ENCODE measurements around the gene LENG1.

- TF ChIP-seq EZH2 (IDR thresholded peaks at IDR 0.05) (no peak), CTCF (IDR thresholded peaks at IDR 0.05) (no peak), EZH2phosphoT487 (IDR thresholded peaks at IDR 0.05) (no peak)
These were observed 49.2 kb upstream of the LENG1 start for GRCh38 chr19:54208784-54209057.
